GM12873 (cell line): ENCODE measurements around the gene ASS1.

ENCODE experiments used
- TF ChIP-seq, protein P1 (sequence below): IDR thresholded peaks from 2 replicates; pipeline ENCODE4 v1.5.1; 2012; ENCODE audit warnings: low read depth, mild to moderate bottlenecking, moderate library complexity, low read length, control low read depth; ENCODE audit not compliant: insufficient read depth; ENCODE audit errors: missing control alignments

ASS1 gene

DNA sequence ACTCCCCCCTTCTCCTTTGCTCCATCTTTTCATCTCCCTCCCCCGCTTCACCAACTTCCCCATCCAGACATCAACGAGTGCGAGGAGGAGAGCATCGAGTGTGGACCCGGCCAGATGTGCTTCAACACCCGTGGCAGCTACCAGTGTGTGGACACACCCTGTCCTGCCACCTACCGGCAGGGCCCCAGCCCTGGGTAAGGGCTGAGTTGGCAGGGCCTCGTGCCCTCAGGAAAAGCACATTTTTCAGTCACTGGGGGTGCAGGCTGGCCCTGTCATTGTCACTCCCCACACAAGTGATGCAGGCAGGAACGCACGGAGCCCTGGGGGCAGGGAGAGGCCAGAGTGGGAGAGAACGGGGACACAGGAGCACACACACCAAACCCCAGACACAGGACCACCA is 12.4 kb upstream of the ASS1 start:
- TF ChIP-seq, protein P1, sequence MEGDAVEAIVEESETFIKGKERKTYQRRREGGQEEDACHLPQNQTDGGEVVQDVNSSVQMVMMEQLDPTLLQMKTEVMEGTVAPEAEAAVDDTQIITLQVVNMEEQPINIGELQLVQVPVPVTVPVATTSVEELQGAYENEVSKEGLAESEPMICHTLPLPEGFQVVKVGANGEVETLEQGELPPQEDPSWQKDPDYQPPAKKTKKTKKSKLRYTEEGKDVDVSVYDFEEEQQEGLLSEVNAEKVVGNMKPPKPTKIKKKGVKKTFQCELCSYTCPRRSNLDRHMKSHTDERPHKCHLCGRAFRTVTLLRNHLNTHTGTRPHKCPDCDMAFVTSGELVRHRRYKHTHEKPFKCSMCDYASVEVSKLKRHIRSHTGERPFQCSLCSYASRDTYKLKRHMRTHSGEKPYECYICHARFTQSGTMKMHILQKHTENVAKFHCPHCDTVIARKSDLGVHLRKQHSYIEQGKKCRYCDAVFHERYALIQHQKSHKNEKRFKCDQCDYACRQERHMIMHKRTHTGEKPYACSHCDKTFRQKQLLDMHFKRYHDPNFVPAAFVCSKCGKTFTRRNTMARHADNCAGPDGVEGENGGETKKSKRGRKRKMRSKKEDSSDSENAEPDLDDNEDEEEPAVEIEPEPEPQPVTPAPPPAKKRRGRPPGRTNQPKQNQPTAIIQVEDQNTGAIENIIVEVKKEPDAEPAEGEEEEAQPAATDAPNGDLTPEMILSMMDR = peak; percentile 4

DNA sequence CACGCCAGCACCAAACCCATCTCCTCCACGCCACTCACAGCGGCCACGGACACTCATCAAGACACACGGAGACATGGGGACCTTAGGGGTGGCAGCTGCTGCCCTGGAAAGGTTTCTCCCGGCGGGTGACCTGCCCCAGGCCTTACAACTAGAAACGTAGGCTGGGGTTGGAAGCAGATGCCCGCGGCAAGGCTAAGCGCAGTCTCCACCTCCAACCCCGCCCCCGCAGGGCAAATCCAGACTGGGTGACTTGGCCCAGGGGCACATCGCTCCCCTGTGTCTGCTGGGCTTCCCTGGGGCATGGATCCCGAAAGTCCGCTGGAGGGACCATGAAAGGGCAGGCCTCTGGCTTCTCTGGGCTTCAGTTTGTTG is 12.0 kb upstream of the ASS1 start:
- TF ChIP-seq, protein P1 = no peak

DNA sequence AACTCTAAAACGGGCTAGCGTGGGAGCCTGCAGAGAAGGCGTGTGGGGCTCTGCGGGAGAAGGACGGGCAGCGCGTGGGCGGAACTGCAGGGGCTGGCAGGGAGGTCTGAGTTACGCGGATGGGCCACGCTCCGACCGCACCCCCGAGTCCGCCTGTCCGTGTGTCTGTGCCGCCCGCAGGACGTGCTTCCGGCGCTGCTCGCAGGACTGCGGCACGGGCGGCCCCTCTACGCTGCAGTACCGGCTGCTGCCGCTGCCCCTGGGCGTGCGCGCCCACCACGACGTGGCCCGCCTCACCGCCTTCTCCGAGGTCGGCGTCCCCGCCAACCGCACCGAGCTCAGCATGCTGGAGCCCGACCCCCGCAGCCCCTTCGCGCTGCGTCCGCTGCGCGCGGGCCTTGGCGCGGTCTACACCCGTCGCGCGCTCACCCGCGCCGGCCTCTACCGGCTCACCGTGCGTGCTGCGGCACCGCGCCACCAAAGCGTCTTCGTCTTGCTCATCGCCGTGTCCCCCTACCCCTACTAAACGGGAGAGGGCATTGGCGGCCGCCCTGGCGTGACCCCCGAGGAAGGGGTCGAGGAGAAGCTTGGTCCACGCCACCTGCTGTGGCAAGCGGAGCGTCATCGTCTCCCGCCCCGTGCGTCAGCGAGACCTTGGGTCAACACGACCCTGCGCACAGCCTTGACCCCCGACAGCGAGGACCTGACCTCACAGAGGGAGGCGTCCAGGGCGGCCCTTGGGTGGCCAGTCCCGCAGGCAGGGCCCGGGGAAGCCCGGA is 11.4 kb upstream of the ASS1 start:
- TF ChIP-seq, protein P1 = peak; percentile 41

DNA sequence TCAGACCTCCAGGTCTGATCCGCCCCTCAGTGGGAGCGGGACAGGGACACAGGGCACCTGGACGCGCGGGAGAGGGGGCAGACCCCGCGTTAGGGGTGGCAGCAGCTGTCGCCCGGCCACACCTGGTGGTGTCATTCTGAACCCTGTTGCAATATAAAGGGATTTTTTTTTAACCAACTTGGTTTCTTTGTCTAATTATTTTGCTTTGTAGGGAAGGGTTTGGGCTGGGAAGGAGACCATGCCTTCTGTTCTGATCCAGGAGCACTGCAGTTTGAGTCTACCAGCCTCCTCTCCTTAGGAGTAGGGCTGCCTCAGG is 10.9 kb upstream of the ASS1 start:
- TF ChIP-seq, protein P1 = no peak

DNA sequence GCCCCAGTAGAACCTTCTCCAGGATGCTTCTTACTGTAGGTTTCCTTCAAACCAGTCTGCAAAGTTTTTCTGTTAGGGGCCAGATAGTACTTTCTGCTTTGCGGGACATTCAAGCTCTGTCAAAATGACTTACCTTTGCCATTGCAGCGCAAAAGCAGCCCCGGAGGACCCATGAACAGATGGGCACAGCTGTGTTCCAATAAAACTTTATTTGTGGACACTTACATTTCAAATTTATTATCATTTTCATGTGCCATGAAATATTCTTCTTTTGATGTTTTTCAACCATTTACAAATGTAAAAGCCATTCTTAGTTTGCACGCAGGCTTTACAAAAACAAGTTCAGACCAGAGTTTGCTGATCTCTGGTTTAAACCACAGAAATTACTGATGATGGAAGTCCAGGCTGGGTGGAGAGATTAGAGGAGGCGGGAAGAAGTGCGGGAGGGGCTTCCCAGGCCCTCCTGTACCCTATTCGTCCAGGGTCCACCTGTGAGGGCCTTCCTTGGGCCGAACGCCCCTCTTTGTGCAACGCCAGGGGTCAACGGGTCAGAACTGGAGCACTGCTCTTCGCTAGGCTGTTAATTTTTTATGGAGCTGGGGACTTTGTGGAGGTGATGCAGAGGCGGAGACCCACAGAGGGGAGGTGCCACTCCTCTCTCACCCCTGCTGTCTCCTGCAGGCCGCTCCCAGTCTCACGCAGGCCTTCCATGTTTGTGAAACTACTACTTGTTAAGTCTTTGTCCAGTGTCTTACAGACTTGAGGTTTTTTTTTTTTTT is 7.6 kb upstream of the ASS1 start:
- TF ChIP-seq, protein P1 = no peak

DNA sequence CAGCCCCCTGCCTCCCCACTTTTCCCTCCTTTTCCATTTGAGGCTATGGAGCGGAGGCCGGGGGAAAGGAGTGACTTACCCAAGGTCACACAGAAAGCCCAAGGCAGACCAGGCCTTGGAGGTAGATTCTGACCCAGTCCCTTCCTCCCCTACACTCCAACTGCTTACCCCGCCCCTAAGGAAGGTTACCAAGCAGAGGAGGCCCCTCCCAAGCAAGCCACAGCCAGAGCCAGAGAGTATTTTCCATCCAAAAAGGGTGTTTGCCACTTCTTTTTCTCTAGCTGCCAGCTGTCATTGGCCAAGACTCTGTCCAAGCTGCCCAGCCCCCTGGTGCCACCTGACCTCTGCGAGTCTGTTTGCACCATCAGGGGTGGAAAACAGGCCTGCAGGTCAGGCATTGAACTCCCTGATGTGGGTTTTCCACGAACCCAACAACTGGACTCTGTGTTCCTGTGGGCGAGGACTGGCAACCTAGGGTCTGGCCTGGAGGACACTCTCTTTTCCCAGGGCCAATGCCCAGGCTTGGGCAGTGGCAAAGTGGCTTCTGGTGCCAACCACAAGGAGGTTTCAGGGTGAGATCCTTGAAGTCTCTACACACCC is 6.3 kb upstream of the ASS1 start:
- TF ChIP-seq, protein P1 = no peak

DNA sequence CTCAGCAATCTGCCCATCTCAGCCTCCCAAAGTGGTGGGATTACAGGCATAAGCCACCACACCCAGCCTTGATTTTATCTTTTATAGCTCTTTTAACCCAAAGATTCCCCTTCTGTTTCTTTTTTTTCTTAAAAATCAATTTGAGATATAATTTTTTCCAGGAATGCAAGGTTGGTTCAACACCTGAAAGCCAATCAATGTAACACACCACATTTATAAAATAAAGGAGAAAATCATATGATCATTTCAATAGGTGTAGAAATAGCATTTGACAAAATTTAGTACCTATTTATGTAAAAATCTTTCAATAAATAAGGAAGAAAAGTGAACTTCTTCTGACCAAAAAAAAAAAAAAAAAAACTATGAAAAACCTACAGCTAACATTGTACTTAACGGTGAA is 3.7 kb upstream of the ASS1 start:
- TF ChIP-seq, protein P1 = no peak
